Measurements from ENCODE around the gene IL17RD.

The IL17RD gene

DNA sequence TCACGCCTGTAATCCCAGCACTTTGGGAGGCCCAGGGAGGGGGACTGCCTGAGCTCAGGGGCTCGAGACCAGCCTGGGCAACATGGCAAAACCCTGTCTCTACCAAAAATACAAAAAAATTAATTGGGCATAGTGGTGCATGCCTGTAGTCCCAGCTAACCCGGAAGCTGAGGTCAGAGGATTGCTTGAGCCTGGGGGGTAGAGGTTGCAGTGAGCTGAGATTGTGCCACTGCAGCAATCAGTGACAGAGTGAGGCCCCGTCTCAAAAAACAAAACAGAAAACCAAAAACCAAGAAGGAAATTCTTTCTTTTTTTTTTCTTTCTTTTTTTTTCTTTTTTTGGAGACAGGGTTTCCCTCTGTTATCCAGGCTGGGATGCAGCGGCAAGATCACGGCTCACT is 101.2 kb downstream of the IL17RD start:
- DNase-seq: no peak

DNA sequence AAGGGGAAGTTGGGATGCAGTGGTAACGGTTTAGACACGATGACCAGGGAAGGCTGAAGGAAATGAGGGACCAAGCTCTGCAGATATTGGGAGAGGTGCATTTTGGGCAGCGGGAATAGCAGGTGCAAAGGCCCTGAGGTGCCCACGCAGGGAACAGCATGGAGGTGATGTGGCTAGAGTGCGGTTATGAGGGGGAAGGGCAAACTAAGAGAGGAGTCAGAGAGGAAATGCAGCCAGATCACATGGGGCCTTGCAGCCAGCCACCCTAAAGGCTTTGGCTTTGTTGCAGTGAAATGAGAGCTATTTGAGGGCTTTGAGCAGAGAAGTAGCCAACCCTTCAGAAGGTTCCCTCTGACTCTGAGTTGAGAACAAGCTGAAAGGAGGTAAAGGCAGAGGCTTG is 102.1 kb downstream of the IL17RD start:
- no peak for DNase-seq

DNA sequence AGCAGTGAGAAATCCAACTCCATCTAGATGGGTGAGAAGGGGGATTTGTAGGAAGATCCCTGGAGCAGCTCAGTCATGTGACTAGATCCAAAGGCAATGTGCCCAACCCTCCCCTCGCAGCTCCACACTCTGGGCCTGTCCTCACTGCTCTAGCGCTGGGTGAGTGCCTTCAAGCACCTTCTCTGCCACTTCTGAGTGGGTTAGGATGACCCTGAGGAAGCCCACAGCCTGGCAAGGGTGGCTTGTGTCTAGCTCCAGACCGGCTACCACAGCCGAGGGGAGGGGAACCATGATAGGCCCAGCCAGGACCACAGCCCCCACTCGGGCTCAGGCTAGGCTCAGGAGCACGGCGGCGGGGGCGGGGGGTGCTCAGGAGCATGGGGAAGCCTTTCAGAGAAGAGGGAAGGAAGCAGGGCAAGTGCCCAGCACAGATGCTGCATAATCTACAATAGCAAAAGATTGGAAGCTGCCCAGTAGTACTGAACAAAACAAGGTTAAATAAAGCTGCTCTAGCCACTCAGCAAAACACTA is 103.0 kb downstream of the IL17RD start:
- no peak for DNase-seq

DNA sequence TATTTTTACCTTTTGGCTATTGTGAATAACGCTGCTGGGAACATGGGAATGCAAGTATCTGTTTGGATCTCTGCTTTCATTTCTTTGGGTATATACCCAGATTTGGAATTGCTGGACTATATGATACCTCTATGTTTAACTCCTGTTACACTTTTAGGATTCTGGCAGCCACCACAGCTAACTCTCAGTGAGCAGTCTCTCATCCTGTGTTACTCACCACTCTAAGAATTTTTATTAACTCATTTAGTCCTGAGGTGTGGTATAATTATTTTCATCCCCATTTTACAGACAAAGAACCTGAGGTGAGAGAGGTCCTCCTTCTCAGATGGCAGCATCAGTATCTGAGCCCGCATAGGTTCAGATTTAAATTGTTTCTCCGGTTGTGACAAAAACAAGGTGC is 103.6 kb downstream of the IL17RD start:
- DNase-seq: no peak

DNA sequence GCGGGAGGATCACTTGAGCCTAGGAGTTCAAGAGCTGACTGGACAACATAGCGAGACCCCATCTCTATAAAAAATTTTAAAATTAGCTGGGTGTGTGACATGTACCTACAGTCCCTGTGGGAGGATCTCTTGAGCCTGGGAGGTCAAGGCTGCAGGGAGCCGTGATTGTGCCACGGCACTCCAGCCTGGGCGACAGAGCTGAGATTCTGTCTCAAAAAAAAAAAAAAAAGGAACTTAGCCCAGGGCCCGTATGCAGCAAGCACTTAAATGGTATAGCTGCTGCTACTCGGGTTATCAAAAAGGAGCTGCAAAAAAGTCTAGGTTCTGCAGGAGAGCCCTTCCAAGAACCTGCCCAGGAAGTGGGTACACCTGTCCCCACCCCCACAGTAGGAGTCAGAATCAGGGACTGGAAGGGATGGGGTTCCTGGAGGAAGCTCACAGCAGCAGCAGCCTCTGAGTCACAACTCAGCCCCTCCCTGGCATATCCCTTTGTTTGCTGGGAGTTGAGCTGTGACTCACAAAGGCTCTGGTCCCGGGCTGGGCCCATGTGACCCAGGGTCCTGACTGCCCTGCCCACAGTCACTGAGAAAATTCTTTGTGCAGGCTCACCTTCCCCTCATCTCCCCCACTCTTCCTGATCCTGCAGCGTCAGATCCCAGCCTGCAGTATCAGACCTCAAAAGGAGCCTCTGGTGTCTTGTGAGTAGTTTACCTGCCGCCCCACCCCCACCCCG is 104.9 kb downstream of the IL17RD start, which contains the start of gene SPATA12:
Gene SPATA12, plus strand, starts transcription at position 576 of the 733 bp plus-strand sequence. CDS start 13,031 bp downstream, outside the sequence.
- no peak for DNase-seq

DNA sequence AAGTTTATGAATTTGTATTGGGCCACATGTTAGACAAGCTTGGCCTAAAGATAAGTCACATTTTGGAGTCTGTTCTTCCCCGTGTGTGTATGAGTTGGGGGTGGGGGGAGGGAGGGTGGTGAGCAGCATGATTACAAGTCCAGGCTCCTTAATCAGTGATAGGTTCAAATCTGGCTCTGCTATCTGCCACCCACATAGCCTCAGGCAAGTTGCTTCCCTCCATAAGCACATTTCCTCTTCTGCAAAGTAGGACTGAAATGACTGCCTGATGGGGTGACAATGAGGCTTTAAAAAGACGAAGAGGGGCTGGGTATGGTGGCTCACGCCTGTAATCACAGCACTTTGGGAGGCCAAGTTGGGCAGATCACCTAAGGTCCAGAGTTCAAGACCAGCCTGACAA is 105.7 kb downstream of the IL17RD start:
- no peak for DNase-seq

DNA sequence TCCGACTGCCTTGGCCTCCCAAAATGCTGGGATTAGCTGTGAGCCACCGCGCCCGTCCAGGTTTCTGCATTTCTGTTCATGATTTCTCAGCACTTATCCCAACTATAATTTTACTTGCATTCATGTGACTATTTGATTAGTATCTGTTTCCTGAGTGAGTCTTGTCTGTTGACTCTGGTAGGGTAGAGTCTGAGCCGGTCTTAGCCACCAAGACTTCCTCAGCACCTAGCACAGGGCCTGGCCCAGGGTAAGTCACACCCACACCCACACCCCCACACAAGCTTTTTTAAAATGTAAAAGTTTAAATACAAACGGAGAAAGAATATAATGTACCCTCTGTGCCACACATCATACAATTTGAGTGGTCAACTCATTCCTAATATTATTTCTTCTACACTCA is 107.8 kb downstream of the IL17RD start:
- DNase-seq: no peak

DNA sequence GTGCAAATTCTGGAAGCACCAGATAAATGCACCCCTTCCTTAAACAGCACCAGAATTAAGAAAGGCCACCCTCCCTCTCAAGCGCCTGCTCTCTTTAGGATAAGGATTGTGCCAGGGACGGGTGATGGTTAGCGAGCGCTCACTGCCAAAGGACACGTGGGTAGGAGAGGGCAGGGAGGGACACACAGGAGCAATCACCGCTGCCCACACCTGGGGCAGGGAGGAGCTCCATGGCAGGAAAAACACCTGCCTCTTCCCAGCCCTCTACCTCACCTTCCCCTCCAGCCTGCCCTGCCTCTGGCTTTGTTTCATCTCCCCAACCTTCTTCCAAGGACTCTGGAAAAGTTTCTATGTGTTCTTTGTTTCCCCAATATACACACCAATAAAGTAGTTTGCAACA is 112.0 kb downstream of the IL17RD start:
- no peak for DNase-seq

DNA sequence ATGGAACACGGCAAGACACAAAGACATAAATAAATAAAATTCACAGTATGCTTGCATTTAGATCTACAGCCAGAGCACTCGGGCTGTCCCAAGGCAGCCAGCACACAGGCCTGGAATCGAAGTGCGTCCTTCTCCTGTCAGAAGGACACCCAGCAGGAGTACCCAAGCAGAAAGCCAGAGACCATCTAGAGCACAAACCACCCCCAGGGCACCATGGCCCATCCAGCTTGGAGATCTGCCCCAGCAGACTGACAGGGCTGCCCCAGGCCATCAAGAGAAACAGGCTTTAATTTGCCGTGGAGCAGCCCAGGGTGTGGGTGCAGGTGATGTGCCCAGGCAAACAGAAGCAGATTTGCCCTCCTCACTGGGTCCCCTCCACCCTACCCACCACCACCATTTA is 112.5 kb downstream of the IL17RD start:
- DNase-seq: no peak

DNA sequence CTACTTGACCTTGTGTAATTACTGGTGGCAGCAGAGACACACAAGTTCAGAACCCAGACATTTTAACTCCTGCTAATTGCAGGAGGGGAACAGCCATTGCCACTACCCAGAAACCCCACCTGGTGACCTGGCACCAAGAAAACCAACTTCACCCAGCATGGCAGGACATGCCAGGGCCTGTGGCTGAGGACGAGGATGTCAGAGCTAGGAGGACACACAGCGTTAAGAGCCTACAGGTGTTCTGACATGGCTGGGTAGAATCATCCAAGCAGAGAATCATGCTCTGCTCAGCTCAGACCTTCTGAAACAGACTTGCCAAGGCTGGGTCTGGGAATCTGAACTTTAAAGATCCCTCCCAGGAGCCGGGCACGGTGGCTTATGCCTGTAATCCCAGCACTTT is 116.4 kb downstream of the IL17RD start:
- no peak for DNase-seq

DNA sequence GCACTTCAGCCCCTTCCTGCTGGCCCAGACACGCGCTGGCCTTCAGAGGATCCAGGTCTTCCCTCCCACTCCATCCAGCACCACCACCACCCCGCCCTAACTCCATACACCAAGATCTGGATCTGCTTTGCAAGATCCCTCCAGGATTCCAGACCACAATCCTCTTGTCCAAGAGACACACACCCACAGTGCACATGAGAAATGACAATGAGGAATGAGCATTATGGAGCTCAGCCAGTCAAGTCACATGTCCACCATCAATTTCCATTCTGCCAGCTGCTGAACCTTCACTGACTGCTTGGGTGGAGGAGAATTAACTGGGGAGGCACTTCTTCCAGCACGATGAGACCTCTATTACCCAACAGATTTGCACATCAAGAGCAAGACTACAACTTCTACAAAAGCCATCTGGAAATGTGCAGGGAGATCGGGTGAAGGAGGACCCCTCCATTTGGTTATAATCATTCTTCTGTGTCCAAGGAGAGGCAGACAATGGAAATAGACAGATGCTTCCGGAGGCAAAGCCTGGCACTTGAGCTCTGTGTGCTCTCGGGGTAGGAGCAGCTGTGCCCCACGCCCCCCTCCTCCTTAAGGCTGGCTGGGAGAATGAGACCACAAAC is 117.0 kb downstream of the IL17RD start:
- no peak for DNase-seq

DNA sequence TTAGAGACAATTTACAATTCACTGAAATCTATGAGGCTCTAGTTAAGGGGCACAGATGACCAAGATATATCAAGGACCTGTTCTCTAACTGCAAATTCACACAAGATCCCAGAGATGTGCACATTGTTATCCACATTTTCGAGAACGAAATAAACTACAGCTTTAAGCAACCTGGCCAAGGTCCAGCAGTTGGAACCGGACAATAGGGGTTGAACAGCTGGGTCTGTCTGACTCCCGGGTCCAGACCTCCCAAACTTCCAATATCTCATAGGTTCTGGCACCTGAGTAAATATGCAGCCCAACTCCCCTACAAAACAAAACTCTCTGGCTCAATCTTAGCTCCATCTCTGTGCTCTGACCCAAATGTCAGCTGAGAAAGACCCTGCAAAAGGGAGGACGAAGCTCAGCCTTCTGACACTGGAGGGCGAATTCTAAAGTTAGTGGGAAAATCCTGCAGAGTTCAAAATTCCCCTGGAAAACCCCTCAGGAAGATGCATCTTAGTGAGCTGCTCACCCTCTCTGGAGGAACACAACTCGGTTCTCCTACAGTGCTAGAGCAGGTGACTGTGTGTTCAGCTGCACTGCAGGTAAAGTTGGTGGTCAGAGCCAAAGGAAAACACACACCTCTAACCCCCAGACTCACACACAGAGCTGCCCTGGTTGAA is 118.9 kb downstream of the IL17RD start:
- DNase-seq: no peak

DNA sequence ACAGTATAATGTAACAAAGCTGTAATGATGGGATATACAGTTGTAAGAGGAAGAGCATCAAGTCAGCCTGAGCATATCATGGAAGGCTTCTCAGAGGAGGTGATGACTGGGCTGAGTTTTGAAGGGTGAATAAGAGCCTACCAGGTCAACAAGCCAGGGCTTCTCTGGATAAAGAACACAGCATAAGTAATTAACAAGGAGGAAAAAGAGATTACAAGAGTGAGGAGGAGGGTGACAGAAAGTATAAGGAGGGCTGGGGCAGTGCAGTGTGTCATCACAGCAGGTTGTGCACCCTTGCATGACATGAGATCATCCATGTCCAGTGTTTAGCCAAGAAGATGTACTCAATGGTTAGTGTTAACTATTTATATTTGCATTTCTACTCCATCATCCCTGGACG is 121.6 kb downstream of the IL17RD start:
- no peak for DNase-seq

DNA sequence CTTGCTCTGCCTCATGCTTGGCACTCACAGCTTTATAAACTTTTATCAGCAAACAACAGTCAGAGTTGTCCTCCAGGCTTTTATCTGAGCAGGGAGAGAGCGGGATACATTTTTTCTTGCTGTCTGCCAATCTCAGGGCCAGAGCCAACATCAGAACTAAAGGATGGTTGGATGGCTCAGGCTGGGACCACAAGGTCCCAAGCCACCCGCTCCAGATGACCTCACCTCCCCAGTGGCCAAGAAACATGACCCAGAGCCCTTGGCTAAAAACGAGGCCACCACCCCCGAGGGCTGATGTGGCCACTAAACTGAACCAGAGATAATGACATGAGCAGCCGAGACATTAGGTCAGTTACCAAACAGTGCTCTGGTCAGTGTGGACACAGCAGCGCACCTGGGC is 123.5 kb downstream of the IL17RD start:
- DNase-seq: no peak
